GM06990 (cell line): Measurements from ENCODE around the gene ARG2.

ENCODE experiments used
- DNase-seq: peaks from one replicate; pipeline ENCODE4 v3.0.0-alpha.2; 2011; ENCODE audit not compliant: insufficient read length; ENCODE audit errors: extremely low read depth
- H3K27me3 ChIP-seq: replicated peaks from 2 replicates; pipeline ENCODE4 v1.6.0; 2011; ENCODE audit warnings: low read length; ENCODE audit not compliant: control insufficient read depth, insufficient read depth
- H3K36me3 ChIP-seq: 2 replicates; pipeline ENCODE4 v1.5.1; 2011; ENCODE audit warnings: low read length; ENCODE audit not compliant: control insufficient read depth, insufficient read depth
- H3K4me3 ChIP-seq: replicated peaks from 2 replicates; pipeline ENCODE4 v1.5.1; 2011; ENCODE audit warnings: low read depth, mild to moderate bottlenecking, control low read depth, low read length
- TF ChIP-seq, protein P1 (sequence below): IDR thresholded peaks from 2 replicates; pipeline ENCODE4 v1.5.1; 2011; ENCODE audit warnings: low read length, control low read depth, mild to moderate bottlenecking, inconsistent platforms; ENCODE audit not compliant: insufficient read depth, poor library complexity, severe bottlenecking

ARG2 gene

GRCh38 chr14:67690011-67690410 lies 70.3 kb downstream of the ARG2 start:
- Histone ChIP-seq H3K27me3 (no peaks in the 10 kb centered on the region), H3K36me3 (peaks cover 2% of the 10 kb centered on the region), H3K4me3 (no peak overlapping the region)
- no peak for DNase-seq
- TF ChIP-seq, protein P1, sequence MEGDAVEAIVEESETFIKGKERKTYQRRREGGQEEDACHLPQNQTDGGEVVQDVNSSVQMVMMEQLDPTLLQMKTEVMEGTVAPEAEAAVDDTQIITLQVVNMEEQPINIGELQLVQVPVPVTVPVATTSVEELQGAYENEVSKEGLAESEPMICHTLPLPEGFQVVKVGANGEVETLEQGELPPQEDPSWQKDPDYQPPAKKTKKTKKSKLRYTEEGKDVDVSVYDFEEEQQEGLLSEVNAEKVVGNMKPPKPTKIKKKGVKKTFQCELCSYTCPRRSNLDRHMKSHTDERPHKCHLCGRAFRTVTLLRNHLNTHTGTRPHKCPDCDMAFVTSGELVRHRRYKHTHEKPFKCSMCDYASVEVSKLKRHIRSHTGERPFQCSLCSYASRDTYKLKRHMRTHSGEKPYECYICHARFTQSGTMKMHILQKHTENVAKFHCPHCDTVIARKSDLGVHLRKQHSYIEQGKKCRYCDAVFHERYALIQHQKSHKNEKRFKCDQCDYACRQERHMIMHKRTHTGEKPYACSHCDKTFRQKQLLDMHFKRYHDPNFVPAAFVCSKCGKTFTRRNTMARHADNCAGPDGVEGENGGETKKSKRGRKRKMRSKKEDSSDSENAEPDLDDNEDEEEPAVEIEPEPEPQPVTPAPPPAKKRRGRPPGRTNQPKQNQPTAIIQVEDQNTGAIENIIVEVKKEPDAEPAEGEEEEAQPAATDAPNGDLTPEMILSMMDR: no peak

DNA sequence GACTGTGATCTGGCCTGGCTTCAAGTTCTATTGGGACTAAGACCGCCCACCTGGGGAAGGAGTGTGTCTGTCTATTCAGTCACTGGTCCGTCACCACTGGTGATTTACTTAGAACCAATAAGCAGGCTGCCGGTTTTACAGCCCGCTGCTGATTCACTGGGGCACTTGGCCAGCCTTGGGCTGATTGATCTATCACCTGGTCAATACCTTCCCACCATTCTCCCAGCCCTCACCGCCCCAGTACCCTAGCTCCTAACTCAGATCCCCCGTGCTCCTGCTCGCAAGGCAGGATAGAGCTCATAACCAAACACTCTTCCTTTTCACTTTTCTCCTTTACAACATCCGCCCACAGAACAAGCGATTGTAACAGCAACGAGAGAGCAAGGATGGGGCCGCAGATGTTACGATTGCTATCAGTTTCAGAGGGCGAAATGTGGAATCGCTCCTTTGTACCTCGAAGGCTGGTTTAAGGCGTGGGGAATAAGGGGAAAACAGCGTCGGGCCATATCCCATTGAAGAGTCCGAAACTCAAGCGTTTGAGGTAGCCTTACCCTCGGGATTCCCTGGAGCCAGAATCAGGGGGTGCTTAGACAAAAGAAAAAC lies 75.2 kb downstream of the ARG2 start:
- Histone ChIP-seq H3K36me3 (no peaks in the 10 kb centered on the region; the same call in none of the 2 replicates), H3K27me3 (no peaks in the 10 kb centered on the region), H3K4me3 (peak overlapping the region; percentile 75)
- peak; percentile 78 for DNase-seq
- TF ChIP-seq, protein P1: no peak

DNA sequence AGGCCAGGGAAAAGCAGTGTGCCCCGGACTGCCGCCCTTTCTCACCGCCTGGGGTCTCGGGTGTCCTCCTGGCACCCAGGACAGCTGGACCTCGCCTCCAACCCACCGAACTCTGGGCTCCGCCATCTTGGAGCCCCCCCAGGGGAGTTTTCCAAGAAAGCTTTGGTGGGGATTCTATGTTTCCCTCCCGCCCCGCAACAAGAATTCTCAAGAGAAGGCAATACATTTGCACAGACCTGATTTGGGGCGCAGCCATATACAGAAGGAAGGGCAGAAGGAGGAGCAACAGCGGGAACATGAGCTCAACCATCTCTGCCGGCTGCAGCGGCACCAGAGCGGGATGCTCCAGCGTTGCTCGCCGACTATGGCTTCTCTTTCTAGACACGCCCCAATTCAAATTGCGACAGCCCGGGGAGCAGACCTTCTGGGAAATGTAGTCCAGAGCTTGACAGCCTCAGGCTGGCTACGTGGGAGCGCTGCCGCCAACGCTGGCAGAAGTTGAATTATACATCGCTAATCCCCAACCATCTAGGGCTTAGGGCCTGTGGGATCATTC lies 75.8 kb downstream of the ARG2 start, which contains the start of gene RDH11:
TSS of gene RDH11 (minus strand) at position 371 of the 556 bp plus-strand sequence. CDS start at position 310, 61 bp downstream.
- peak within 1 kb of the TSS; percentile 75 for H3K4me3 ChIP-seq
- no peaks in the 10 kb centered on the region for H3K27me3 ChIP-seq
- TF ChIP-seq, protein P1: no peak
- no peaks in the 10 kb centered on the region; the same call in none of the 2 replicates for H3K36me3 ChIP-seq
- peak; percentile 75 for DNase-seq

DNA sequence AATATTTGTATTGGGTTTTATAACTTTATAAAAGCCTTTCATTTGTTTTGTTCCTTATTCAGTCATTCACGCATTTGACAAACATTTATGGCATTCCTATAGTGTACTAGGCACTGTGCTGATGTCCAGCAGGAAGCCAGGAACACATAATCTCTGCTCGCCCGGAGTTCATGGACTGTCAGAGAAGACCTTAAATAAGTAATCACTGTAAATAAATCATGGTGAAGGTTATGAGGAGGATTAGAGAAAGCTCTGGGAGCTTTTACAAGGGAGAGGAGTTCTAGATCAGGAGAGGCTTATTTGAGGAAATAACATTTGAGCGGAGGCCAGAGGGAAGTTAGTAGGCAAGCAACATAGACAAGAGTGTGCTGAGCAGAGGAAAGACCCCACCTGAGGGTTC lies 77.3 kb downstream of the ARG2 start:
- H3K4me3 ChIP-seq: no peak overlapping the region
- TF ChIP-seq, protein P1: no peak
- no peaks in the 10 kb centered on the region for H3K27me3 ChIP-seq
- H3K36me3 ChIP-seq: no peaks in the 10 kb centered on the region; the same call in 1 of the 2 replicates
- no peak for DNase-seq

GRCh38 chr14:67698179-67698578 lies 78.5 kb downstream of the ARG2 start:
- no peak overlapping the region for H3K4me3 ChIP-seq
- DNase-seq: no peak
- TF ChIP-seq, protein P1: no peak
- no peaks in the 10 kb centered on the region for H3K36me3 ChIP-seq
- no peaks in the 10 kb centered on the region for H3K27me3 ChIP-seq
